ENCODE data around the gene HIKESHI. TPM values are rescaled to one million over a fixed set of nuclear protein-coding genes. Genes with fewer than 3 reads are reported as not detected.

HIKESHI gene
- total and polyA plus RNA-seq, 2 of the 13 experiments (the other 11 are each of a cell fraction or from before 2014, with no cell fraction given) = 67.8 to 74.8 TPM

DNA sequence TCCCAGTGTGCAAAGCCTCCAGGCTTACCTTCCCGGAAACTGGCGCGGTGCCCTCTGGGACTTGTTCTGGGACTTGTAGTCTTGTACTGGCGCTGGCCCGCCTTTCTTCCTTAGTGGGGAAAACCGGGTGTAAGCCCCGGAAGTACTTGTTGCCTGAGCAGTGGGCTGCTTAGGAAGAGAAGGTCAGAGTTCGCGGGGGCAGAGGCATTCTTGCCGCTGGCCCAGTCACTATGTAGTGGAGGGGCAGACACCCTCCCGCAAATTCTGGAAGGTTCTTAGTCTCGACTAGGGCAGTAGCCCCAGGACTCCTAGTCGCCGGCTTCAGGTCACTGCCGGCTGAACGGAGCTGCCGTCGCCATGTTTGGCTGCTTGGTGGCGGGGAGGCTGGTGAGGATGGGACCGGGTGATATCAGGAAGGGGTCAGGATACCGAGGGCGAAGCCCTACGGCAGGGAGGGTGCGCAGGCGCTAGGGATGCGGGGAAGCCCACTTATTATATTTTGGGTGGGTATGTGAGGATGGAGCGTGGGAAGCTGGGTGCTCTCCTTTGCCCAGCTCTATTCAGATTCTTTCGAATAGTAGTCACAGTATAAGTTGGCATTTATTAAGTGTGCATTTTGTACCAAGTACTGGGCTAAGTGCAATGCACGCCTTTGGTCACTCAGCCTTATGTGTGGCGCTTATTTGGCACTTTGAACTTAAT lies at the start of gene HIKESHI (continued):
- TF ChIP-seq ZBTB7B (CRISPR knock-in tag; IDR thresholded peaks at IDR 0.05) (peak; percentile 48; the same call in 1 of the 2 replicates), ZNF446 (CRISPR knock-in tag; IDR thresholded peaks at IDR 0.05) (no peak), SP4 (CRISPR knock-in tag; IDR thresholded peaks at IDR 0.05) (peak; percentile 67), SRSF9 (IDR thresholded peaks at IDR 0.05; ENCODE audit: borderline replicate concordance, insufficient read depth, low read depth, low read length, poor library complexity, severe bottlenecking) (no peak), ZNF124 (CRISPR knock-in tag; IDR thresholded peaks at IDR 0.05) (no peak), ELF3 (CRISPR knock-in tag; IDR thresholded peaks at IDR 0.05) (peak; percentile 87), ZNF891 (CRISPR knock-in tag; IDR thresholded peaks at IDR 0.05) (peak; percentile 86), EZH2 (conservative IDR thresholded peaks at IDR 0.05; ENCODE audit: low read depth, low read length) (no peak), U2AF2 (IDR thresholded peaks at IDR 0.05; ENCODE audit: low read depth, low read length) (no peak), TEAD2 (CRISPR knock-in tag; IDR thresholded peaks at IDR 0.05) (no peak), SP5 (CRISPR knock-in tag; IDR thresholded peaks at IDR 0.05; ENCODE audit: borderline replicate concordance, low read depth) (peak; percentile 55; the same call in 1 of the 2 replicates), TARDBP (CRISPR knock-in tag; IDR thresholded peaks at IDR 0.05) (peak; percentile 92), ZNF460 (CRISPR knock-in tag; IDR thresholded peaks at IDR 0.05; ENCODE audit: borderline replicate concordance) (no peak)
- TF ChIP-seq, protein P1, sequence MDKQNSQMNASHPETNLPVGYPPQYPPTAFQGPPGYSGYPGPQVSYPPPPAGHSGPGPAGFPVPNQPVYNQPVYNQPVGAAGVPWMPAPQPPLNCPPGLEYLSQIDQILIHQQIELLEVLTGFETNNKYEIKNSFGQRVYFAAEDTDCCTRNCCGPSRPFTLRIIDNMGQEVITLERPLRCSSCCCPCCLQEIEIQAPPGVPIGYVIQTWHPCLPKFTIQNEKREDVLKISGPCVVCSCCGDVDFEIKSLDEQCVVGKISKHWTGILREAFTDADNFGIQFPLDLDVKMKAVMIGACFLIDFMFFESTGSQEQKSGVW (CRISPR knock-in tag; IDR thresholded peaks at IDR 0.05; ENCODE audit: borderline replicate concordance) = no peak
- TF ChIP-seq, protein P2, sequence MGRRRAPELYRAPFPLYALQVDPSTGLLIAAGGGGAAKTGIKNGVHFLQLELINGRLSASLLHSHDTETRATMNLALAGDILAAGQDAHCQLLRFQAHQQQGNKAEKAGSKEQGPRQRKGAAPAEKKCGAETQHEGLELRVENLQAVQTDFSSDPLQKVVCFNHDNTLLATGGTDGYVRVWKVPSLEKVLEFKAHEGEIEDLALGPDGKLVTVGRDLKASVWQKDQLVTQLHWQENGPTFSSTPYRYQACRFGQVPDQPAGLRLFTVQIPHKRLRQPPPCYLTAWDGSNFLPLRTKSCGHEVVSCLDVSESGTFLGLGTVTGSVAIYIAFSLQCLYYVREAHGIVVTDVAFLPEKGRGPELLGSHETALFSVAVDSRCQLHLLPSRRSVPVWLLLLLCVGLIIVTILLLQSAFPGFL (CRISPR knock-in tag; IDR thresholded peaks at IDR 0.05) = no peak
- TF ChIP-seq, protein P3, sequence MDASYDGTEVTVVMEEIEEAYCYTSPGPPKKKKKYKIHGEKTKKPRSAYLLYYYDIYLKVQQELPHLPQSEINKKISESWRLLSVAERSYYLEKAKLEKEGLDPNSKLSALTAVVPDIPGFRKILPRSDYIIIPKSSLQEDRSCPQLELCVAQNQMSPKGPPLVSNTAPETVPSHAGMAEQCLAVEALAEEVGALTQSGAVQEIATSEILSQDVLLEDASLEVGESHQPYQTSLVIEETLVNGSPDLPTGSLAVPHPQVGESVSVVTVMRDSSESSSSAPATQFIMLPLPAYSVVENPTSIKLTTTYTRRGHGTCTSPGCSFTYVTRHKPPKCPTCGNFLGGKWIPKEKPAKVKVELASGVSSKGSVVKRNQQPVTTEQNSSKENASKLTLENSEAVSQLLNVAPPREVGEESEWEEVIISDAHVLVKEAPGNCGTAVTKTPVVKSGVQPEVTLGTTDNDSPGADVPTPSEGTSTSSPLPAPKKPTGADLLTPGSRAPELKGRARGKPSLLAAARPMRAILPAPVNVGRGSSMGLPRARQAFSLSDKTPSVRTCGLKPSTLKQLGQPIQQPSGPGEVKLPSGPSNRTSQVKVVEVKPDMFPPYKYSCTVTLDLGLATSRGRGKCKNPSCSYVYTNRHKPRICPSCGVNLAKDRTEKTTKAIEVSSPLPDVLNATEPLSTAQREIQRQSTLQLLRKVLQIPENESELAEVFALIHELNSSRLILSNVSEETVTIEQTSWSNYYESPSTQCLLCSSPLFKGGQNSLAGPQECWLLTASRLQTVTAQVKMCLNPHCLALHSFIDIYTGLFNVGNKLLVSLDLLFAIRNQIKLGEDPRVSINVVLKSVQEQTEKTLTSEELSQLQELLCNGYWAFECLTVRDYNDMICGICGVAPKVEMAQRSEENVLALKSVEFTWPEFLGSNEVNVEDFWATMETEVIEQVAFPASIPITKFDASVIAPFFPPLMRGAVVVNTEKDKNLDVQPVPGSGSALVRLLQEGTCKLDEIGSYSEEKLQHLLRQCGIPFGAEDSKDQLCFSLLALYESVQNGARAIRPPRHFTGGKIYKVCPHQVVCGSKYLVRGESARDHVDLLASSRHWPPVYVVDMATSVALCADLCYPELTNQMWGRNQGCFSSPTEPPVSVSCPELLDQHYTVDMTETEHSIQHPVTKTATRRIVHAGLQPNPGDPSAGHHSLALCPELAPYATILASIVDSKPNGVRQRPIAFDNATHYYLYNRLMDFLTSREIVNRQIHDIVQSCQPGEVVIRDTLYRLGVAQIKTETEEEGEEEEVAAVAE (CRISPR knock-in tag; IDR thresholded peaks at IDR 0.05; ENCODE audit: borderline replicate concordance) = peak; percentile 92
- TF ChIP-seq, protein P4, sequence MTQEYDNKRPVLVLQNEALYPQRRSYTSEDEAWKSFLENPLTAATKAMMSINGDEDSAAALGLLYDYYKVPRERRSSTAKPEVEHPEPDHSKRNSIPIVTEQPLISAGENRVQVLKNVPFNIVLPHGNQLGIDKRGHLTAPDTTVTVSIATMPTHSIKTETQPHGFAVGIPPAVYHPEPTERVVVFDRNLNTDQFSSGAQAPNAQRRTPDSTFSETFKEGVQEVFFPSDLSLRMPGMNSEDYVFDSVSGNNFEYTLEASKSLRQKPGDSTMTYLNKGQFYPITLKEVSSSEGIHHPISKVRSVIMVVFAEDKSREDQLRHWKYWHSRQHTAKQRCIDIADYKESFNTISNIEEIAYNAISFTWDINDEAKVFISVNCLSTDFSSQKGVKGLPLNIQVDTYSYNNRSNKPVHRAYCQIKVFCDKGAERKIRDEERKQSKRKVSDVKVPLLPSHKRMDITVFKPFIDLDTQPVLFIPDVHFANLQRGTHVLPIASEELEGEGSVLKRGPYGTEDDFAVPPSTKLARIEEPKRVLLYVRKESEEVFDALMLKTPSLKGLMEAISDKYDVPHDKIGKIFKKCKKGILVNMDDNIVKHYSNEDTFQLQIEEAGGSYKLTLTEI (CRISPR knock-in tag; conservative IDR thresholded peaks at IDR 0.05) = no peak
- TF ChIP-seq, protein P5, sequence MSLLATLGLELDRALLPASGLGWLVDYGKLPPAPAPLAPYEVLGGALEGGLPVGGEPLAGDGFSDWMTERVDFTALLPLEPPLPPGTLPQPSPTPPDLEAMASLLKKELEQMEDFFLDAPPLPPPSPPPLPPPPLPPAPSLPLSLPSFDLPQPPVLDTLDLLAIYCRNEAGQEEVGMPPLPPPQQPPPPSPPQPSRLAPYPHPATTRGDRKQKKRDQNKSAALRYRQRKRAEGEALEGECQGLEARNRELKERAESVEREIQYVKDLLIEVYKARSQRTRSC (CRISPR knock-in tag; IDR thresholded peaks at IDR 0.05; ENCODE audit: low read depth) = no peak
- TF ChIP-seq, protein P6, sequence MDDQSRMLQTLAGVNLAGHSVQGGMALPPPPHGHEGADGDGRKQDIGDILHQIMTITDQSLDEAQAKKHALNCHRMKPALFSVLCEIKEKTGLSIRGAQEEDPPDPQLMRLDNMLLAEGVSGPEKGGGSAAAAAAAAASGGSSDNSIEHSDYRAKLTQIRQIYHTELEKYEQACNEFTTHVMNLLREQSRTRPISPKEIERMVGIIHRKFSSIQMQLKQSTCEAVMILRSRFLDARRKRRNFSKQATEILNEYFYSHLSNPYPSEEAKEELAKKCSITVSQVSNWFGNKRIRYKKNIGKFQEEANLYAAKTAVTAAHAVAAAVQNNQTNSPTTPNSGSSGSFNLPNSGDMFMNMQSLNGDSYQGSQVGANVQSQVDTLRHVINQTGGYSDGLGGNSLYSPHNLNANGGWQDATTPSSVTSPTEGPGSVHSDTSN (CRISPR knock-in tag; IDR thresholded peaks at IDR 0.05; ENCODE audit: borderline replicate concordance) = no peak

Measured in HepG2 (cell line).